ENCODE measurements around the gene TC2N. TPM values are rescaled to one million over a fixed set of nuclear protein-coding genes. Genes with fewer than 3 reads are reported as not detected.

The TC2N gene
- total RNA-seq, 1 experiment from 2014 or later, result 16.4 TPM

GRCh38 chr14:91847693-91848092 lies 19.6 kb downstream of the TC2N start:
- Histone ChIP-seq H3K79me1 (ENCODE audit: insufficient read depth, low read depth, low read length, poor library complexity, severe bottlenecking) (no peaks in the 10 kb centered on the region), H2AK5ac (ENCODE audit: insufficient read length, low read length) (no peak overlapping the region), H3K4ac (ENCODE audit: low read depth, low read length) (no peak overlapping the region), H3K9me3 (ENCODE audit: control insufficient read depth, low read depth, low read length) (no peaks in the 10 kb centered on the region), H3K27me3 (ENCODE audit: insufficient read depth, low read length) (no peaks in the 10 kb centered on the region), H3K23me2 (ENCODE audit: insufficient read length, low read depth, low read length, poor library complexity, severe bottlenecking) (no peaks in the 10 kb centered on the region), H2BK12ac (ENCODE audit: insufficient read length, low read depth, low read length) (no peak overlapping the region), H3K4me1 (ENCODE audit: insufficient read depth, low read length) (no peaks in the 10 kb centered on the region), H3K56ac (ENCODE audit: insufficient read length, low read depth, low read length) (no peak overlapping the region), H4K5ac (ENCODE audit: insufficient read length, low read depth, low read length) (no peak overlapping the region), H3K14ac (ENCODE audit: insufficient read depth, low read length) (no peak overlapping the region), H2BK20ac (ENCODE audit: low read depth, low read length, poor library complexity, severe bottlenecking) (no peak overlapping the region), H4K8ac (replicated peaks; ENCODE audit: insufficient read length, low read depth, low read length) (no peak overlapping the region), H3K23ac (ENCODE audit: insufficient read length, low read depth, low read length) (no peak overlapping the region), H3K4me2 (ENCODE audit: insufficient read depth, insufficient read length, low read length) (no peak overlapping the region), H3T11ph (ENCODE audit: low read length) (no peak overlapping the region), H3K9ac (ENCODE audit: extremely low read depth, insufficient read length, low read length) (no peak overlapping the region), H4K20me1 (ENCODE audit: control insufficient read depth, insufficient read depth, insufficient read length) (no peaks in the 10 kb centered on the region), H3K27ac (ENCODE audit: insufficient read length, low read depth, low read length) (no peak overlapping the region), H2AFZ (ENCODE audit: low read length) (no peak overlapping the region), H4K91ac (ENCODE audit: insufficient read length, low read depth, low read length) (no peak overlapping the region), H3K18ac (ENCODE audit: insufficient read length, low read depth, low read length) (no peak overlapping the region), H2BK15ac (ENCODE audit: low read depth, low read length) (no peak overlapping the region), H3K79me2 (ENCODE audit: insufficient read depth, low read length) (no peaks in the 10 kb centered on the region), H2BK5ac (ENCODE audit: insufficient read length, low read length) (no peak overlapping the region), H2BK120ac (ENCODE audit: low read depth, low read length, poor library complexity, severe bottlenecking) (no peak overlapping the region)
- no peaks in the 10 kb centered on the region for H3K36me3 Mint-ChIP-seq (ENCODE audit: insufficient read depth in 1 of 3, low read depth in 3 of 3)
- no peak for TF ChIP-seq CTCF (conservative IDR thresholded peaks at IDR 0.05)
- H3K27me3 Mint-ChIP-seq (ENCODE audit: low read depth), result peaks cover 2% of the 10 kb centered on the region
- H3K27ac Mint-ChIP-seq, result no peak overlapping the region
- no peak overlapping the region for H3K4me3 Mint-ChIP-seq
- no peaks in the 10 kb centered on the region for H3K9me3 Mint-ChIP-seq
- WGBS (ENCODE audit: extremely low coverage, insufficient read length, low lambda C conversion rate), result no CpG with 5 or more reads among the region's 1 CpG
- DNase-seq, result no peak
- peaks cover 0 to 5% of the 10 kb centered on the region in 2 experiments; a peak in 1 of 4 replicates for H3K4me1 Mint-ChIP-seq
